ENCODE data around the gene TRPM6.

Gene TRPM6, protein sequence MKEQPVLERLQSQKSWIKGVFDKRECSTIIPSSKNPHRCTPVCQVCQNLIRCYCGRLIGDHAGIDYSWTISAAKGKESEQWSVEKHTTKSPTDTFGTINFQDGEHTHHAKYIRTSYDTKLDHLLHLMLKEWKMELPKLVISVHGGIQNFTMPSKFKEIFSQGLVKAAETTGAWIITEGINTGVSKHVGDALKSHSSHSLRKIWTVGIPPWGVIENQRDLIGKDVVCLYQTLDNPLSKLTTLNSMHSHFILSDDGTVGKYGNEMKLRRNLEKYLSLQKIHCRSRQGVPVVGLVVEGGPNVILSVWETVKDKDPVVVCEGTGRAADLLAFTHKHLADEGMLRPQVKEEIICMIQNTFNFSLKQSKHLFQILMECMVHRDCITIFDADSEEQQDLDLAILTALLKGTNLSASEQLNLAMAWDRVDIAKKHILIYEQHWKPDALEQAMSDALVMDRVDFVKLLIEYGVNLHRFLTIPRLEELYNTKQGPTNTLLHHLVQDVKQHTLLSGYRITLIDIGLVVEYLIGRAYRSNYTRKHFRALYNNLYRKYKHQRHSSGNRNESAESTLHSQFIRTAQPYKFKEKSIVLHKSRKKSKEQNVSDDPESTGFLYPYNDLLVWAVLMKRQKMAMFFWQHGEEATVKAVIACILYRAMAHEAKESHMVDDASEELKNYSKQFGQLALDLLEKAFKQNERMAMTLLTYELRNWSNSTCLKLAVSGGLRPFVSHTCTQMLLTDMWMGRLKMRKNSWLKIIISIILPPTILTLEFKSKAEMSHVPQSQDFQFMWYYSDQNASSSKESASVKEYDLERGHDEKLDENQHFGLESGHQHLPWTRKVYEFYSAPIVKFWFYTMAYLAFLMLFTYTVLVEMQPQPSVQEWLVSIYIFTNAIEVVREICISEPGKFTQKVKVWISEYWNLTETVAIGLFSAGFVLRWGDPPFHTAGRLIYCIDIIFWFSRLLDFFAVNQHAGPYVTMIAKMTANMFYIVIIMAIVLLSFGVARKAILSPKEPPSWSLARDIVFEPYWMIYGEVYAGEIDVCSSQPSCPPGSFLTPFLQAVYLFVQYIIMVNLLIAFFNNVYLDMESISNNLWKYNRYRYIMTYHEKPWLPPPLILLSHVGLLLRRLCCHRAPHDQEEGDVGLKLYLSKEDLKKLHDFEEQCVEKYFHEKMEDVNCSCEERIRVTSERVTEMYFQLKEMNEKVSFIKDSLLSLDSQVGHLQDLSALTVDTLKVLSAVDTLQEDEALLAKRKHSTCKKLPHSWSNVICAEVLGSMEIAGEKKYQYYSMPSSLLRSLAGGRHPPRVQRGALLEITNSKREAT (N-terminal part only)

DNA sequence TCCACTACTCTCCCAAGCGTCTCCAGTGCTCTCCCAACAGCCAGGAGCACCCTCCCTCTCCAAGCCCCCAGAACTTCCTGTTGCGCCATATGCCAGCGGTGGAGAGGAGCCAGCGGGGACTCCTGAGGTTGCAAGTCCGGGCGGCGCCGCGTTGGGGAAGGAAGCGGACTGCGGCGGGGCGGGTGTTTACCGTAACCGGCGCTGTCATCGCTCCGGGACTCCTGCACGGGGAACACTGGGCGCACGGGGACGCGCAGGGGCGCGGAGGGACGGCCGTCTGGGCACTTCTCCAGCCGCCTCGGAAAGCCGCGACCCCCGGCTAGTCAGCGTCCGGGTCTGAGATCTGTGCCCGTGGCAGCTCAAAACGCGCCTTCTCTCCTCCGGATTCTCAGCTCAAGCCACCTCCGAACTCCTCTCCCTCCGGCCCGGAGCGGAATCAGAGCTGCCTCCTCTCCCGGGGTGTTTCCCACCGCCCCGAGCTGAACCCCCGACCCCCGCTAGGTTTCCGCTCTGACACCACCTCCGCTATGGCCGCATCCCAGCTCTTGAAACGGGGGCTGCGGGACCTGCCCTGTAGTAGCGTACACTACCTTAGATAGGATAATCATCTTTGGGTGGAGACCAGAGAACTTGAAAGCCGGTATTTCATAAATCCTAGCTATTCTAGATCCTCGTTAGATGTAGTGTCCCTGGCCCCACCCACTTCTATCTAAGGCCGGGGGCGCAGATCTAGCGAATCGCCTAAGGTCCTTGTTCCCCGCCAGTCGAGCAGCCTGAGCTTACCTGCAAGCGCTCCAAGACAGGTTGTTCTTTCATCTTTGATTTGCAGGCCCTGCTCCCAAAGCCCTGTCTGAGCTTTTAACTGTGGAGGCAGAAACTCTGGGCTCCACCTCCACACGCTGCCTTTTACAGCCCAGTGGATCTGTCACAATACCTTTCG is at the start of gene TRPM6:
Gene TRPM6, minus strand, starts transcription at position 881 of the 940 bp plus-strand sequence. Its CDS starts 65 bp downstream, at position 816.
- no peak for TF ChIP-seq CTCF (IDR thresholded peaks at IDR 0.05; ENCODE audit: low read depth, low read length)
- peak; percentile 75 to 88 for DNase-seq (ENCODE audit: low read depth in 2 of 2)
- H3K4me3 ChIP-seq (replicated peaks in 1 of 2; ENCODE audit: low read depth in 2 of 2, low read length in 2 of 2) = peak within 1 kb of the TSS; percentile 69

DNA sequence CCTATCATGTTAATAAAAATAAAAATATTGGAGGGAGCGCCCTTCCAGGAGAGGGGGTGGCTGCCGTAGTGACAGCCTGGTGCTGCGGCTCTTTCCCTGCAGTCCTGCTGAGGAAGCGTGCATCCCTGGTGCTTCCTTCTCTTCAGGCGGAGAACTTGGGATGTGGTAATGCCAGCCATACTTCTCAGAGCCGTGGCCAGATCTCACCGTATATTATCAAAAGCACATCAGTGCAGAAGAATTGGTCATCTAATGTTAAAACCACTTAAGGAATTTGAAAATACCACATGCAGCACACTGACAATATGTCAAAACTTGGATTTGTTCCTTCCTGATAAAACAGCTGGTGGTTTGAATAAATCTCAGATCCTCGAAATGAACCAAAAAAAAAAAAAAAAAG is 47.3 kb upstream of the TRPM6 start:
- TF ChIP-seq CTCF (IDR thresholded peaks at IDR 0.05; ENCODE audit: low read depth, low read length) = no peak
- no peak for DNase-seq (ENCODE audit: low read depth in 2 of 2)

DNA sequence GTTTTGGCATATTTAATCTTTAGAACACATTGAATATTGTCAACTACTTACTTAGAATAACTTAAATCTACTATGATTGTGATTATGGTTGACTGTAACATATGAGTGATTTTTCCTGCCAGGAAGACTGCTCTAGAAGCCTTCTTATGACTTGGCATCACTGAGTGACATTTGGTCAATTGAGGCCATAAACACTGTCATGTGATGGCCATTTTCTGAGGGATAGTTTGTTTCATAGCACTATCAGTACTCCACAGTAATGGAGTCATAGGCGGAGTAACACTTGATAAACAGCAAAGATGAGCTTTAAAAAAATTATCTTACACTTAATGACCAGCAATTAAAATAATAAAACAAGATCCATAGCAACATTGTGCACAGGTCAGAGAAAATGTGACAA is 34.0 kb upstream of the TRPM6 start:
- no peak for TF ChIP-seq CTCF (IDR thresholded peaks at IDR 0.05; ENCODE audit: low read depth, low read length)
- DNase-seq (ENCODE audit: low read depth in 2 of 2) = no peak
- H3K4me3 ChIP-seq (replicated peaks in 1 of 2; ENCODE audit: low read depth in 2 of 2, low read length in 2 of 2) = no peak overlapping the region

More for the DNA sequence above, 47.3 kb upstream of the TRPM6 start:
- H3K4me3 ChIP-seq (replicated peaks in 1 of 2; ENCODE audit: low read depth in 2 of 2, low read length in 2 of 2) = no peak overlapping the region

GRCh38 chr9:74920944-74921626 is 33.4 kb upstream of the TRPM6 start:
- TF ChIP-seq CTCF (IDR thresholded peaks at IDR 0.05; ENCODE audit: low read depth, low read length) = no peak
- H3K4me3 ChIP-seq (replicated peaks in 1 of 2; ENCODE audit: low read depth in 2 of 2, low read length in 2 of 2) = no peak overlapping the region
- DNase-seq (ENCODE audit: low read depth in 2 of 2) = no peak

GRCh38 chr9:74910036-74910435 is 22.3 kb upstream of the TRPM6 start:
- TF ChIP-seq CTCF (IDR thresholded peaks at IDR 0.05; ENCODE audit: low read depth, low read length) = no peak
- no peak for DNase-seq (ENCODE audit: low read depth in 2 of 2)
- H3K4me3 ChIP-seq (replicated peaks in 1 of 2; ENCODE audit: low read depth in 2 of 2, low read length in 2 of 2) = no peak overlapping the region

Data from cardiac fibroblast (primary cell).